ENCODE measurements around the gene EMC10.
"Not testable (repeated sequence)": the region's sequence is repeated elsewhere in the genome, so short reads cannot be mapped to it uniquely, and the experiment has no call there.

Gene EMC10

DNA sequence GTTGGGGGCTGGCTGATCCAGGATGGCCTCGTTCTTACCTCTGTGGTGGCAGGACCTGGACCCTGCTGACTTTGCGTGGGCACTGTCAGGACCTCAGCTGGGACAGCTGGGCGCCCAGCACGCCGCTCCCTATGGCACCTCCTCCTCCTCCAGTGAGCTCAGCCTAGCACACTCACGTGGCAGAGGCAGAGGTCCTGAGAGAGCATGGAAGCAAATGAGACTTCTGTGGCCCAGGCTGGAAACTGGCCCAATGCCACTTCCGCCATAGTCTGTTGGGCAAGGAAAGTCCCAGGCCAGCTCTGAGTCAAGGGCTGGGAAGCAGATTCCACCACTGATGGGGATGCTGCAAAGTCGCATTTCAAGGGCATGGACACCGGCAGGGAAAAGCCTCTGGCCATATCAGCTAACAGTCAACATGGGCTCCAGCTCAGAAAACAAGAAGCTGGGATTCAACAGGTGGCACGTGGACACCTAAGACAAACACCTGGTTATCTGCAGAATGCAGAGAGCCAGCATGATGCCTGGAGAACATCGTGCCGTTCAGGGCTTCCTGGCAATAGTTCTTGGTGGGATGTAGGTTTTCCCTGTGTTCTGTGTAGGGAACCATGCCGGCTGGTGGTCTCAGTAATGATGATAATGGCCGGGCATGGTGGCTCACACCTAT lies 26.9 kb upstream of the EMC10 start:
- H3K4me3 ChIP-seq (ENCODE audit: low read depth, low read length): no peak overlapping the region
- no peak for DNase-seq (ENCODE audit: low read depth)

- no peak for DNase-seq (ENCODE audit: low read depth)
- H3K4me3 ChIP-seq (ENCODE audit: low read depth, low read length): no peak overlapping the region
These were observed 25.7 kb upstream of the EMC10 start for GRCh38 chr19:50450369-50451222.

DNA sequence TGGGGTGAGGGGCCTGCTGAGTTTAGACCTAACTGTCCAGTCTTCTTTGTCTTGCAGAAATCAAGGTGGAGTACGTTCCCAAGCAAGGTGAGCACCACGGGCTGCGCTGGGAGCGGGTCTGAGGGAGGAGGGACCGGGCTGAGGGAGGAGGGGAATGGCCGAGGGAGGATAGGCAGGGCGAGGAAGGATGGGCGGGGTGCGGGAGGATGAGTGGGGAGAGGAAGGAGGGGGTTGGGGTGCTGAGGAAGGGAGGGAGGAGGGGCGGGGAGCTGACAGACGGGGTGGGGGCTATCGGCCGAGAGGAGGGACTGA lies 25.1 kb upstream of the EMC10 start:
- no peak for DNase-seq (ENCODE audit: low read depth)
- no peak overlapping the region for H3K4me3 ChIP-seq (ENCODE audit: low read depth, low read length)

DNA sequence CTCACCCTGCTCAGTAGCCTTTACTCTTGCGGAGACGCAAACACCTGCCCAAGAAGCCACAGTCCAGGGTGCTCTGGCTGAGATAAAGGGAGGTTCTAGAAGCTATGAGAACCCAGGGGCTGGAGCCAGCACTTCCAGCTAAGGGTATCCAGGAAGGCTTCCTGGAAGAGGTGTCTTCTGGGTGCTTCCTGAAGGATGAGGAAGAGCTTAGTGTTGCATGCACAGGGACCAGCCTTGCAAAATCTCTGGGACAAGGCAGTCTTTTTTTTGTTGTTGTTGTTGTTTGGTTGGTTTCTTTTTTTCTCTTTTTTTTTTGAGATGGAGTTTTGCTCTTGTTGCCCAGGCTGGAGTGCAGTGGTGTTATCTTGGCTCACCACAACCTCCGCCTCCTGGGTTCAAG lies 23.1 kb upstream of the EMC10 start:
- no peak for DNase-seq (ENCODE audit: low read depth)
- no peak overlapping the region for H3K4me3 ChIP-seq (ENCODE audit: low read depth, low read length)

DNA sequence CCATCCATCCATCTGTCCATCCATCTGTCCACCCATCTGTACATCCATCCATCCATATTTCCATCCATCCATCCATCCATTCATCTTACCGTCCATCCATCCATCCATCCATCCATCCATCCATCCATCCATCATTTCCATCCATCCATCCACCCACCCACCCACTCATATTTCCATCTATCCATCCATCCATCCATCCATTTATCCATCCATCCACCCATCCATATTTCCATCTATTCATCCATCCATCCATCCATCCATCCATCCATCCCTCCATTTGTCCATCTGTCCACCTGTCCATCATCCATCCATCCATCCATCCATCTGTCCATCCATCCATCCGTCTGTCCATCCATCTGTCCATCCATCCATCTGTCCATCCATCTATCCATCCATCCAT lies 20.3 kb upstream of the EMC10 start:
- no peak for DNase-seq (ENCODE audit: low read depth)
- no peak overlapping the region for H3K4me3 ChIP-seq (ENCODE audit: low read depth, low read length)

DNA sequence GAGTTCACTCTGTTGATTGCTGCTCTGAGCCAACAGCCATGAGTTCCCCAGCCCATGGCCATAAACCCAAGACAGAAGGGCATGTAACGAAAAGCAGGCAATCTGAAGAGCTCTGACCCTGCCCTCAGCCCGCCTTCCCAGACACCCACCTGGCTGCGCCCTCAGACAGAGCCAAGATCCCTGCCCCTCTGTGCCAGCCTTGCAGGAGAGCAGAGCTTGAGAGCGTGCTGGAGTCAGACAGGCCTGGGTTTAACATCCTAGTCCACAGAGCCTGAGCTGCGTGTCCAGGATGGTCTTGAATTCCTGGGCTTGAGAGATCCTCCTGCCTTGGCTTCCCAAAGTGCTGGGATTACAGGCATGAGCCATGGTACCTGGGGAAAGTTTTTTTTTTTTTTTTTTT lies 19.0 kb upstream of the EMC10 start:
- DNase-seq (ENCODE audit: low read depth): no peak
- H3K4me3 ChIP-seq (ENCODE audit: low read depth, low read length): no peak overlapping the region

DNA sequence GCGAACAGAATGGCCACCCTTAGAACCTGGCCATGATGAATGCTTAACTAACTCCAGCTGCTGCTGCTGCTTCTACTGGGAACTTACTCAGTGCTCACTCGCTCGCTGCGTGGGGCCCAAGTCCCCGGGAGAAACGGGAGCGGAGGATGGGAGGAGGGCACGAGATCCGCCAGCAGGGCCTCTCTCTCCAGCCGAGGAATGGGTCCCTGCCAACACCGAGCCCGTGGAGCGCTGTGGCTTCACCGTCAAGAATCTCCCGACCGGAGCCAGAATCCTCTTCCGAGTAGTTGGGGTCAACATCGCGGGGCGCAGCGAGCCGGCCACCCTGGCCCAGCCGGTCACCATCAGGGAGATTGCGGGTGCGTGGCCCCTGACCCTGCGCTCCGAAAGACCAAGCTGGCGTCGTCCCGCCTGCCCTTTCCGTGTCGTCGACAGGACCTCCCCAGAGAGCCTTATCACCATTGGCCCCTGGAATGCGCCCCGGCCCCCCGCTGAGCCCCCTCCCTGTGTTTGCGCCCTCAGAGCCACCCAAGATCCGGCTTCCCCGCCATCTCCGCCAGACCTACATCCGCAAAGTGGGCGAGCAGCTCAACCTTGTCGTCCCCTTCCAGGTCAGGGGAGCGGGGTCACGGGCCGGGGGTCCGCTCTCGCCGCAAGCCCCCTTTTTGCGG lies 17.8 kb upstream of the EMC10 start:
- DNase-seq (ENCODE audit: low read depth): no peak
- H3K4me3 ChIP-seq (ENCODE audit: low read depth, low read length): no peak overlapping the region

- no peak overlapping the region for H3K4me3 ChIP-seq (ENCODE audit: low read depth, low read length)
- no peak for DNase-seq (ENCODE audit: low read depth)
These were observed 17.2 kb upstream of the EMC10 start for GRCh38 chr19:50459067-50459456.

- DNase-seq (ENCODE audit: low read depth): no peak
These were observed 16.7 kb upstream of the EMC10 start for GRCh38 chr19:50459638-50460037.

DNA sequence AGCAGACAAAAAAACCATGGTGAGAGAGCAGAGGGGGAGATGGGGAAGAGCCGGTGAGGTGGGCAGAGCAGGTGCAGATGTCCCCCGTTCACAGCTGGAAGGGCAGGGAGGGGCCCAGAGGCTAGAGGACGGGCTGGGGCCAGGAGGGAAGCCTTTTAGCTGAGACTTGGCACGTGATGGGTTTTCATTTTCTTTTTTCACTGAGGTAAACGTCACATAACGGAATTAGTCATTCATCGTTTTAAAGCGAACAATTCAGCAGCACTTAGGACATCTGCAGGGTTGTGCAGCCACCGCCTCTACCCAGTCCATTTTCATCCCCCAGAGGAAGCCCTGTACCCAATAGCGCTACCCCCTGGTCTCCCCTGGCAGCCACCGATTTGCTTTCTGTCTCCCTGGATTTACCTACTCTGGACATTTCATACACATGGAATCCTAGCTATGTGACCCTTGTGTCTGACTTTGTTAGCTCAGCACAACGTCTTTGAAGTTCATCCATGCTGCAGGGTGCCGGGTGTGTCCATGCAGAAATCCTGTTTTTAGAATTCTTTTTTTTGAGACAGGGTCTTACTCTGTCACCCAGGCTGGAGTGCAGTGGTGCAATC lies 16.0 kb upstream of the EMC10 start:
- DNase-seq (ENCODE audit: low read depth): no peak
- H3K4me3 ChIP-seq (ENCODE audit: low read depth, low read length): no peak overlapping the region

More at GRCh38 chr19:50459638-50460037, 16.7 kb upstream of the EMC10 start:
- no peak overlapping the region for H3K4me3 ChIP-seq (ENCODE audit: low read depth, low read length)

- no peak overlapping the region for H3K4me3 ChIP-seq (ENCODE audit: low read depth, low read length)
- peak; percentile 23 for DNase-seq (ENCODE audit: low read depth)
These were observed 15.0 kb upstream of the EMC10 start for GRCh38 chr19:50461066-50461875.

DNA sequence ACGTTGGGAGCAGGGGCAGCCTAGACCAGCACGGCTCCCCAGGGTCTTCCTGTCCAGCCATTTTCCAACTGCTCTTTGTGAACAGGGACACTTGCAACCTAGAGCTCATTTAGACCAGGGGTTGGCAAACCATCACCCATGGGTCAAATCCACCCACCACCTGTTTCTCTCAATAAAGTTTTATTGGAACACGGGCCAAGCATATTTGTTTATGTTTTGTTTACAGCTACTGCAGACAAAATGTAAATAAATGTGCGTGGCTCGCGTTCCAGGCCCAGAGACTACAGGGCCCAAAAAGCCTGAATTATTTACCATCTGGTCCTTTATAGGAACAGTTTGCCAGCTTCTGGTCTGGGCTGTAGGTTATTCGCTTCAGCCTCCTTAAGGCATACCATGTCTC lies 13.3 kb upstream of the EMC10 start:
- H3K4me3 ChIP-seq (ENCODE audit: low read depth, low read length): no peak overlapping the region
- no peak for DNase-seq (ENCODE audit: low read depth)

GRCh38 chr19:50464348-50464747 lies 12.0 kb upstream of the EMC10 start:
- DNase-seq (ENCODE audit: low read depth): no peak
- H3K4me3 ChIP-seq (ENCODE audit: low read depth, low read length): no peak overlapping the region

DNA sequence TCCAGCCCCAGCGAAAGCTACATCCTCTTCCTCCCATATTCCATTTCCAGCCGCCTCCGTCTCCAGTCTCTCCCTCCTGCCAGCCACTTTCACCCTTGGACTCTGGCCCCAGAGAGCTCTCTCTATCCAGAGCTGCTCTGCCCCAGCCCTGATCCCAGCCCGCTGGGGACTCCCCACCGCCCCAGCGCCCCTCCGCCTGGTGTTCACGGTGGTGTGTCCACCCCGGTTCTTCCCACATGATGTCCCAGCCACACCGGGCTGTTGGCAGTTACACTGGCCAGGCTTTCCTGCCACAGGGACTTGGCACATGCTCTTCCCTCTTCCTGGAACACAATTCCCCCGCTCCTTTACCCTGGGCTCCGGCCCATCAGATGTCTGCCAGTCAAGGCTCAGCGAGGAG lies 11.3 kb upstream of the EMC10 start:
- no peak overlapping the region for H3K4me3 ChIP-seq (ENCODE audit: low read depth, low read length)
- DNase-seq (ENCODE audit: low read depth): no peak

DNA sequence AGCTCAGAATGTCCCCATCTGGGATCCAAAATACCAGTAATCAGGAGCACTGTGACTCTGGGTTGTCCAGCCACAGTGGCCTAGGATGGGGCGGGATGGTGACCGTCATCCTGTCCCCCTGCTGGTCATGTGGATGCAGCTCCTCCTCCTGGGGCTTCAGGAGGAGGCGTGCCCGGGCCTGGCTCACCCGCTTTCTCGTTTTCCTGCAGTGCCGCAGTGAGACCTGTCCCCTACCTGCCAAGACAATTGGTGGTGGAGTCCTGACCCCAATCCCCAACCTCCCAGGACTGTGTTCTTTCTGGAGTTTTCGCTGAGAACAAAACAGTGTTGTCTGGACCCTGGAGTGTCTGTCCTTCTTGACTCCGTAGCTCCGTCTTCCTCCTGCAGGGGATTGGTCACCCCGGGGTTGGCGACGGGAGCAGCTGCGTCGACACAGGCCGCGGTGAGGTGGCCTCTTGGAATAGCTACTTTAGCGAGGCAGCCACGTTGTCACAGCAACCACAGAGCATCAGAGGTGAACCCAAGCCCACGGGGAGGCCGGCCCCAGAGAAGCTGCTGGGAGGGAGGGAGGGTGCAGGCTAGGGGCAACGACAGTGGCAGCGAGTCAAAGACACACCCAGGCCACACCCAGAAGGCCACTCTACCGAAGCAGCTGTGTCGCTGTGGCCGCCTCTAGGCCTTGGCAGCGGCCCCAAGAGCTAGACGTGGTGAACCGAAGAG lies 10.2 kb upstream of the EMC10 start:
- no peak overlapping the region for H3K4me3 ChIP-seq (ENCODE audit: low read depth, low read length)
- no peak for DNase-seq (ENCODE audit: low read depth)

DNA sequence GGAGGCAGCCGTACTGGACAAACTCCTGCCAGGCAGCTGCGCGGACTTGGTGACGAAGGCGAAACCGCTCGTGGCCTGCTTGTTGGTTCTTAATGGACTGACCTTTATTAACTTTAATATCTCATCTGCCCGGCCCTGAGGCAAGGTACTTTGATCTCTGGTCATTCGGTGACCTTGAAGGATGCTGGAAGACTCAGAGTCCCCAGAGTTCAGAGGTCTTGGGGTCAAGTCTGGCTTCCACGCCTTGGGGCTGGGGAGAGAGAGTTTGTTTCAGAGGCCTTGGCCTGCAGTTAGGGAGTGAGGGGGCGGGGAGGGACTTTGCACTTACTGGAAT lies 9.6 kb upstream of the EMC10 start:
- H3K4me3 ChIP-seq (ENCODE audit: low read depth, low read length): no peak overlapping the region

DNA sequence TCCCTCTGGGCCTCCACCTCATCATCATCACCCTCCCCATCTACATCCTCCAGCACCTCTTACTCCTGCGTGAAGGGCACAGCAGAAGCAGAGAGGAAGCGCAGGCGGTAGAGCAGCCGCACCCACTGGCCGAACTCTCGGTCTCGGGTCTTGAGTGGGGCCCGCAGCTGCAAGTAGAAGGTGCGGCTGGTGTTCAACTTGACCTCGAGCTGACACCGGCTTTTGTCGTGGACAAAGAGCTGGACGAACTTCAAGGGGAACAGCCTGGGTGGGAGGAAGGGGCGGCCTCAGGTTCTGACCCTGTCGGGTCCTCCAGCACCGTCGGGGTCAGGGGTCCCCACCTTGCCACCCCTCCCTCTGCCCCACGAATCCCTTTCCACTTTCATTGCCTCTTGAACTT lies 8.7 kb upstream of the EMC10 start:
- no peak overlapping the region for H3K4me3 ChIP-seq (ENCODE audit: low read depth, low read length)

More for the DNA sequence above, 9.6 kb upstream of the EMC10 start:
- no peak for DNase-seq (ENCODE audit: low read depth)

DNA sequence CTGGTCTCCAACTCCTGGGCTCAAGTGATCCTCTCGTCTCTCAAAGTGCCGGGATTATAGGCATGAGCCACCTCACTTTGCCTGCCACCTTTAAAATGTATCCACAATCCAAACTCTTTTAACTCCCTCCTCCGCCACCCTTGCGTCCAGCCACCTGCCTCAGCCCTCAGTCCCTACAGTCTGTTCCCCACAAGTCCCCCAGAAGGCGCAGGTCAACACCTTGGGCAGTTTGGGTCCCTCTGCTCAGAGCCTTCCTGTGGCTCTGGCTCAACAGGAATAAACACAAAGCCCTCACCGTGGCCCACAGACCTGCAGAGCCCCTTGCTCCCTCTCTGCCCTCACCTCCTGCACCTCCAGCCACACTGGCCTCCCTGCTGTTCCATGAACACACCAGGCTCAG lies 7.5 kb upstream of the EMC10 start:
- H3K4me3 ChIP-seq (ENCODE audit: low read depth, low read length): no peak overlapping the region
- no peak for DNase-seq (ENCODE audit: low read depth)

More for the DNA sequence above, 8.7 kb upstream of the EMC10 start:
- no peak for DNase-seq (ENCODE audit: low read depth)

DNA sequence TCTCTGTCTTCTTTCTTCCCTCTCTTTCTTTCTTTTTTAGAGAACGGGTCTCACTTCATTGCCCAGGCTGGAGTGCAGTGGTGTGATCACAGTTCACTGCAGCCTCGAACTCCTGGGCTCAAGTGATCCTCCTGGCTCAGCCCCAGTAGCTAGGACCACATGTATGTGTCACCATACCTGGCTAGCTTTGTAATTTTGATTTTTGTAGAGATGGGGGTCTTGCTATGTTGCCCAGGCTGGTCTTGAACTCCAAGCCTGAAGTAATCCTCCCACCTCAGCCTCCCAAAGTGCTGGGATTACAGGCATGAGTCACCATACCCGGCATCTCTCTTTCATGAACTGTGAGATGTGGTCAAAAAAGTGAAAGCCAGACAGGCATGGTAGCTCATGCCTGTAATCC lies 3.0 kb upstream of the EMC10 start:
- DNase-seq (ENCODE audit: low read depth); H3K4me3 ChIP-seq (ENCODE audit: low read depth, low read length): not testable (repeated sequence)

Data from skeletal muscle cell (primary cell).